ENCODE results near the gene IGFL2. TPM values are rescaled to one million over a fixed set of nuclear protein-coding genes. Genes with fewer than 3 reads are reported as not detected.

The IGFL2 gene
- total and polyA plus RNA-seq, 3 donors from 2014 or later, result 7.2 to 8.0 (median 7.6) TPM

GRCh38 chr19:46109876-46110275 lies 38.2 kb upstream of the IGFL2 start:
- TF ChIP-seq CTCF (IDR thresholded peaks at IDR 0.05) (no peak), POLR2A (IDR thresholded peaks at IDR 0.05) (no peak)
- WGBS, 2 donors, result 61 to 75% methylated on average over 6 of the region's 6 CpGs
- no peaks in the 10 kb centered on the region for H3K27me3 ChIP-seq
- DNase-seq, result no peak
- H3K27ac ChIP-seq, result no peak overlapping the region
- no peak overlapping the region for H3K4me3 ChIP-seq
- H3K4me1 ChIP-seq, result no peaks in the 10 kb centered on the region
- H3K9me3 ChIP-seq, result no peaks in the 10 kb centered on the region
- intact Hi-C loops (cut with DNase I; ENCODE audit: low total_unique reads), result no loop called here
- H3K36me3 ChIP-seq (ENCODE audit: low read depth, missing control alignments), result no peaks in the 10 kb centered on the region

- Histone ChIP-seq H3K36me3 (ENCODE audit: low read depth, missing control alignments) (no peaks in the 10 kb centered on the region), H3K4me3 (no peak overlapping the region), H3K27me3 (no peaks in the 10 kb centered on the region), H3K9me3 (no peaks in the 10 kb centered on the region), H3K27ac (no peak overlapping the region), H3K4me1 (no peaks in the 10 kb centered on the region)
- intact Hi-C loops (cut with DNase I; ENCODE audit: low total_unique reads), result no loop called here
- DNase-seq, result no peak
- TF ChIP-seq POLR2A (IDR thresholded peaks at IDR 0.05) (no peak), CTCF (IDR thresholded peaks at IDR 0.05) (no peak)
- WGBS, 2 donors, result 68 to 85% methylated on average over 3 of the region's 3 CpGs
Observed at GRCh38 chr19:46111376-46111775, 36.7 kb upstream of the IGFL2 start.

GRCh38 chr19:46112527-46112926 lies 35.5 kb upstream of the IGFL2 start:
- TF ChIP-seq CTCF (IDR thresholded peaks at IDR 0.05), result no peak
- TF ChIP-seq POLR2A (IDR thresholded peaks at IDR 0.05), result no peak
- H3K27ac ChIP-seq, result no peak overlapping the region
- DNase-seq, result no peak
- no peak overlapping the region for H3K4me3 ChIP-seq
- H3K27me3 ChIP-seq, result no peaks in the 10 kb centered on the region
- H3K9me3 ChIP-seq, result no peaks in the 10 kb centered on the region
- no peaks in the 10 kb centered on the region for H3K4me1 ChIP-seq
- intact Hi-C loops (cut with DNase I; ENCODE audit: low total_unique reads), result no loop called here
- 50 to 55% methylated on average over 2 of the region's 2 CpGs for WGBS, 2 donors
- H3K36me3 ChIP-seq (ENCODE audit: low read depth, missing control alignments), result no peaks in the 10 kb centered on the region

- intact Hi-C loops (cut with DNase I; ENCODE audit: low total_unique reads), result no loop called here
- H3K27ac ChIP-seq, result no peak overlapping the region
Observed at GRCh38 chr19:46113726-46114125, 34.3 kb upstream of the IGFL2 start.

More at GRCh38 chr19:46113726-46114125, 34.3 kb upstream of the IGFL2 start:
- TF ChIP-seq POLR2A (IDR thresholded peaks at IDR 0.05) (no peak), CTCF (IDR thresholded peaks at IDR 0.05) (no peak)
- Histone ChIP-seq H3K27me3 (no peaks in the 10 kb centered on the region), H3K4me1 (no peaks in the 10 kb centered on the region), H3K36me3 (ENCODE audit: low read depth, missing control alignments) (no peaks in the 10 kb centered on the region), H3K4me3 (no peak overlapping the region), H3K9me3 (no peaks in the 10 kb centered on the region)
- DNase-seq, result no peak
- 33 to 67% methylated on average over 1 of the region's 1 CpG for WGBS, 2 donors
